GM23338 (cell line): Measurements from ENCODE around the gene ZNF737. TPM values are rescaled to one million over a fixed set of nuclear protein-coding genes. Genes with fewer than 3 reads are reported as not detected.

Experiments
- ATAC-seq: fragments of 200-7000 bp; cut with Tn5 transposase; 3 replicates; pipeline ENCODE4 v1.9.1; 2020
- DNase-seq: peaks from one replicate; pipeline ENCODE4 v3.0.0-alpha.2; 2015; ENCODE audit warnings: low spot score
- H2AFZ ChIP-seq: fragments of 200-600 bp; sonication (generic); 2 replicates; pipeline ENCODE4 v1.8.0; 2016; ENCODE audit warnings: antibody characterized with exemption, mild to moderate bottlenecking, moderate library complexity
- H3F3A ChIP-seq: fragments of 200-600 bp; sonication (generic); replicated peaks from 2 replicates; pipeline ENCODE4 v1.8.0; 2017; ENCODE audit warnings: antibody characterized with exemption, mixed run types, low read depth
- H3K27ac ChIP-seq: fragments of 200-600 bp; sonication (generic); 2 replicates; pipeline ENCODE4 v1.6.1; 2016; ENCODE audit warnings: low read depth
- H3K27me3 ChIP-seq: fragments of 200-600 bp; sonication (generic); 2 replicates; pipeline ENCODE4 v1.8.0; 2016; ENCODE audit warnings: mild to moderate bottlenecking, mixed run types, moderate library complexity; ENCODE audit not compliant: insufficient read depth
- H3K36me3 ChIP-seq: fragments of 200-600 bp; sonication (generic); 2 replicates; pipeline ENCODE4 v1.8.0; 2016; ENCODE audit warnings: mild to moderate bottlenecking; ENCODE audit not compliant: insufficient read depth
- H3K4me1 ChIP-seq: fragments of 200-600 bp; sonication (generic); 2 replicates; pipeline ENCODE4 v1.8.0; 2016; ENCODE audit warnings: mild to moderate bottlenecking, moderate library complexity; ENCODE audit not compliant: insufficient read depth
- H3K4me2 ChIP-seq: fragments of 200-600 bp; sonication (generic); 2 replicates; pipeline ENCODE4 v1.7.1; 2017; ENCODE audit warnings: mixed run types
- H3K4me3 ChIP-seq: fragments of 200-600 bp; sonication (generic); 2 replicates; pipeline ENCODE4 v1.6.1; 2016; ENCODE audit warnings: mixed run types
- H3K79me2 ChIP-seq: fragments of 200-600 bp; sonication (generic); replicated peaks from 2 replicates; pipeline ENCODE4 v1.8.0; 2017; ENCODE audit warnings: mild to moderate bottlenecking; ENCODE audit not compliant: insufficient read depth
- H3K9me2 ChIP-seq: fragments of 200-600 bp; sonication (generic); 2 replicates; pipeline ENCODE4 v1.8.0; 2017; ENCODE audit not compliant: insufficient read depth
- H4K20me1 ChIP-seq: fragments of 200-600 bp; sonication (generic); replicated peaks from 2 replicates; pipeline ENCODE4 v1.8.0; 2017; ENCODE audit warnings: mild to moderate bottlenecking; ENCODE audit not compliant: insufficient read depth
- H3K27ac Mint-ChIP-seq: 2 replicates; pipeline ENCODE4 v1.8.0; 2020; ENCODE audit warnings: inconsistent platforms, mild to moderate bottlenecking, moderate library complexity, mixed read lengths
- H3K27me3 Mint-ChIP-seq: 3 replicates; pipeline ENCODE4 v1.8.0; 2022; ENCODE audit warnings: low read depth, mild to moderate bottlenecking, moderate library complexity, mixed read lengths, inconsistent platforms; ENCODE audit not compliant: insufficient read depth, poor library complexity
- H3K36me3 Mint-ChIP-seq: 3 replicates; pipeline ENCODE4 v1.8.0; 2021; ENCODE audit warnings: low read depth, mild to moderate bottlenecking, inconsistent platforms, moderate library complexity, mixed read lengths
- H3K4me1 Mint-ChIP-seq: 3 replicates; pipeline ENCODE4 v1.8.0; 2020; ENCODE audit warnings: mild to moderate bottlenecking, inconsistent platforms, mixed read lengths
- H3K4me3 Mint-ChIP-seq: 3 replicates; pipeline ENCODE4 v1.8.0; 2021; ENCODE audit warnings: moderate library complexity, mild to moderate bottlenecking, inconsistent platforms, mixed read lengths
- H3K9me3 Mint-ChIP-seq: 3 replicates; pipeline ENCODE4 v1.8.0; 2020; ENCODE audit warnings: moderate library complexity, mild to moderate bottlenecking, inconsistent platforms, mixed read lengths
- CREB1 ChIP-seq: fragments of 250-450 bp; sonication (Bioruptor Pico); IDR thresholded peaks from 2 replicates; pipeline ENCODE4 v1.5.0; 2020; ENCODE audit warnings: low read depth, mild to moderate bottlenecking, moderate library complexity
- CTCF ChIP-seq, 2 experiments: fragments of 200-600 bp in 1 of 2; sonication (generic) in 1 of 2; conservative IDR thresholded peaks; 2 replicates each; pipeline versions ENCODE4 v1.5.1 to v1.6.1; 2016 to 2017; ENCODE audit warnings: antibody characterized with exemption in 2 of 2, low read depth in 2 of 2, mild to moderate bottlenecking in 2 of 2, moderate library complexity in 1 of 2
- ETS1 ChIP-seq: IDR thresholded peaks from 2 replicates; pipeline ENCODE4 v1.6.1; 2016; ENCODE audit warnings: antibody characterized with exemption
- EZH2 ChIP-seq: fragments of 200-600 bp; sonication (generic); IDR thresholded peaks from one replicate; pipeline ENCODE4 v1.8.0; 2017; ENCODE audit warnings: antibody characterized with exemption, mild to moderate bottlenecking, low read depth; ENCODE audit not compliant: unreplicated experiment
- EZH2phosphoT487 ChIP-seq: fragments of 200-600 bp; sonication (generic); IDR thresholded peaks from one replicate; pipeline ENCODE4 v1.8.1; 2018; ENCODE audit warnings: antibody characterized with exemption; ENCODE audit not compliant: unreplicated experiment
- JUNB ChIP-seq: IDR thresholded peaks from one replicate; pipeline ENCODE4 v1.6.1; 2016; ENCODE audit warnings: antibody characterized with exemption; ENCODE audit not compliant: unreplicated experiment
- NANOG ChIP-seq: IDR thresholded peaks from 2 replicates; pipeline ENCODE4 v1.6.1; 2016; ENCODE audit warnings: antibody characterized with exemption, borderline replicate concordance
- POLR2AphosphoS5 ChIP-seq: IDR thresholded peaks from 2 replicates; pipeline ENCODE4 v1.6.1; 2016; ENCODE audit warnings: antibody characterized with exemption, low read depth
- REST ChIP-seq: IDR thresholded peaks from one replicate; pipeline ENCODE4 v1.6.1; 2018; ENCODE audit warnings: antibody characterized with exemption; ENCODE audit not compliant: unreplicated experiment
- STAT1 ChIP-seq: IDR thresholded peaks from one replicate; pipeline ENCODE4 v1.6.1; 2016; ENCODE audit warnings: antibody characterized with exemption; ENCODE audit not compliant: unreplicated experiment
- ZNF114 ChIP-seq: fragments of 250-450 bp; sonication (Bioruptor Pico); IDR thresholded peaks from 2 replicates; pipeline ENCODE4 v1.5.0; 2020; ENCODE audit warnings: mild to moderate bottlenecking, moderate library complexity
- ZNF331 ChIP-seq: fragments of 250-450 bp; sonication (Bioruptor Pico); IDR thresholded peaks from 2 replicates; pipeline ENCODE4 v1.5.0; 2020; ENCODE audit warnings: low read depth, mild to moderate bottlenecking, moderate library complexity
- ZNF462 ChIP-seq: fragments of 250-450 bp; sonication (Bioruptor Pico); IDR thresholded peaks from 2 replicates; pipeline ENCODE4 v1.5.0; 2020; ENCODE audit warnings: mild to moderate bottlenecking, moderate library complexity
- polyA plus RNA-seq: library from polyadenylated mRNA; unstranded; fragments of >200 nt; fragmentation: Nextera tagmentation; extraction: Ambion mirVana; gene quantifications from 2 replicates; pipeline ENCODE4 v1.2.1, GENCODE V29; 2016
- total RNA-seq: library from RNA; depleted of rRNA; stranded (reverse); fragments of >200 nt; shearing (Covaris generic); gene quantifications from 2 replicates; pipeline ENCODE4 v1.2.3, GENCODE V29; 2014

Gene ZNF737
- total and polyA plus RNA-seq, 2 experiments from 2014 or later, result 6.9 to 22.5 TPM

GRCh38 chr19:20558571-20558970, 7.0 kb downstream of the ZNF737 start:
- H3K36me3 ChIP-seq, result peaks cover 2% of the 10 kb centered on the region

More at GRCh38 chr19:20558571-20558970, 7.0 kb downstream of the ZNF737 start:
- TF ChIP-seq EZH2, result no peak
- no peak for TF ChIP-seq ZNF114 (CRISPR knock-in tag)
- no peak for TF ChIP-seq ETS1
- no peak for TF ChIP-seq POLR2AphosphoS5
- TF ChIP-seq STAT1, result no peak
- TF ChIP-seq CREB1 (CRISPR knock-in tag), result no peak
- TF ChIP-seq ZNF462 (CRISPR knock-in tag), result no peak
- no peak for TF ChIP-seq ZNF331 (CRISPR knock-in tag)
- no peak for TF ChIP-seq REST
- TF ChIP-seq EZH2phosphoT487, result no peak
- TF ChIP-seq NANOG, result no peak
- TF ChIP-seq CTCF (conservative IDR thresholded peaks at IDR 0.05; ENCODE audit: low read depth in 2 of 2), result no peak
- TF ChIP-seq JUNB, result no peak
- Histone ChIP-seq H3K4me1 (0 out of 2 replicates have a peak, but pooled peaks cover 7% of the 10 kb centered on the region), H3K27me3 (no peaks in the 10 kb centered on the region), H3K4me3 (no peak overlapping the region), H3K4me2 (no peak overlapping the region), H4K20me1 (no peaks in the 10 kb centered on the region; the same call in 1 of the 2 replicates), H3K27ac (no peak overlapping the region), H3K9me2 (no peaks in the 10 kb centered on the region), H3K79me2 (peaks cover 64% of the 10 kb centered on the region), H3F3A (no peaks in the 10 kb centered on the region), H2AFZ (no peak overlapping the region)
- Mint-ChIP-seq H3K27me3 (no peaks in the 10 kb centered on the region), H3K9me3 (peaks cover 38% of the 10 kb centered on the region), H3K36me3 (peaks cover 74% of the 10 kb centered on the region), H3K27ac (no peak overlapping the region), H3K4me3 (no peak overlapping the region), H3K4me1 (no peaks in the 10 kb centered on the region)
- ATAC-seq (no peak), DNase-seq (no peak)
